ENCODE data around the gene RBM42. TPM values are rescaled to one million over a fixed set of nuclear protein-coding genes. Genes with fewer than 3 reads are reported as not detected.
A peak's percentile ranks its signal among the peaks of the same experiment; 100 is the strongest.

RBM42 gene
- total RNA-seq, 2 donors from 2014 or later: 81.4 to 114 TPM

DNA sequence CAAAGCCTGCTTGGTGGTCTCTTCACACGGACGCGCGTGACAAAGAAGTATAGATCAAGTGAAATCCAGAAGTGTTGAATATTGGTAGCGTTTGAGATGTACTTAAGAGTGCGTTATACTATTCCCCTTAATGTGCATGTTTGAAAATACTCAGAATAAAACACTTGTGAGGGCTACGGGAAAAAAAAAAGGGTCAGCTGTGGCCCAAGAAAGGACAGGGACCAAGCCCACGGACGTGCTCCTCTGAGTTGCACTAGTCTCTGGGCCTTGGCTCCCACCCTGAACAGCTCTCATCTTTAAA, 622 bp upstream of the RBM42 start:
- TF ChIP-seq, protein P1, sequence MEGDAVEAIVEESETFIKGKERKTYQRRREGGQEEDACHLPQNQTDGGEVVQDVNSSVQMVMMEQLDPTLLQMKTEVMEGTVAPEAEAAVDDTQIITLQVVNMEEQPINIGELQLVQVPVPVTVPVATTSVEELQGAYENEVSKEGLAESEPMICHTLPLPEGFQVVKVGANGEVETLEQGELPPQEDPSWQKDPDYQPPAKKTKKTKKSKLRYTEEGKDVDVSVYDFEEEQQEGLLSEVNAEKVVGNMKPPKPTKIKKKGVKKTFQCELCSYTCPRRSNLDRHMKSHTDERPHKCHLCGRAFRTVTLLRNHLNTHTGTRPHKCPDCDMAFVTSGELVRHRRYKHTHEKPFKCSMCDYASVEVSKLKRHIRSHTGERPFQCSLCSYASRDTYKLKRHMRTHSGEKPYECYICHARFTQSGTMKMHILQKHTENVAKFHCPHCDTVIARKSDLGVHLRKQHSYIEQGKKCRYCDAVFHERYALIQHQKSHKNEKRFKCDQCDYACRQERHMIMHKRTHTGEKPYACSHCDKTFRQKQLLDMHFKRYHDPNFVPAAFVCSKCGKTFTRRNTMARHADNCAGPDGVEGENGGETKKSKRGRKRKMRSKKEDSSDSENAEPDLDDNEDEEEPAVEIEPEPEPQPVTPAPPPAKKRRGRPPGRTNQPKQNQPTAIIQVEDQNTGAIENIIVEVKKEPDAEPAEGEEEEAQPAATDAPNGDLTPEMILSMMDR (IDR thresholded peaks at IDR 0.05): no peak
- no peak for TF ChIP-seq POLR2A (IDR thresholded peaks at IDR 0.05)
- TF ChIP-seq POLR2AphosphoS5 (IDR thresholded peaks at IDR 0.05): no peak
- peak overlapping the region; percentile 88 for H3K27ac ChIP-seq
- DNase-seq (ENCODE audit: low spot score): no peak
- 2% methylated on average over 9 of the region's 9 CpGs for WGBS
- no peaks in the 10 kb centered on the region for H3K9me3 ChIP-seq
- no peaks in the 10 kb centered on the region for H3K4me1 ChIP-seq (replicated peaks)
- H3K27me3 ChIP-seq (replicated peaks; ENCODE audit: insufficient read depth): no peaks in the 10 kb centered on the region
- intact Hi-C loops (cut with DNase I): loop anchor here (5.0 kb wide), 1 partner anchor 81 kb away; the partner anchor contains the start of gene TMEM147
- H3K4me3 ChIP-seq: peak overlapping the region; percentile 98 to 99
- H3K36me3 ChIP-seq: peaks cover 6 to 19% of the 10 kb centered on the region in 2 donors

- H3K4me1 ChIP-seq (replicated peaks): no peaks in the 10 kb centered on the region
- WGBS: 10% methylated on average over 15 of the region's 15 CpGs
- no peaks in the 10 kb centered on the region for H3K27me3 ChIP-seq (replicated peaks; ENCODE audit: insufficient read depth)
- no peak for TF ChIP-seq POLR2AphosphoS5 (IDR thresholded peaks at IDR 0.05)
- no peak for TF ChIP-seq POLR2A (IDR thresholded peaks at IDR 0.05)
- TF ChIP-seq, protein P1 (IDR thresholded peaks at IDR 0.05): no peak
- intact Hi-C loops (cut with DNase I): loop anchor here (5.0 kb wide), 1 partner anchor 82 kb away; the partner anchor contains the start of gene TMEM147
- no peaks in the 10 kb centered on the region for H3K9me3 ChIP-seq
- peaks cover 11 to 28% of the 10 kb centered on the region in 2 donors for H3K36me3 ChIP-seq
- H3K4me3 ChIP-seq: peak overlapping the region; percentile 98 to 99
- no peak for DNase-seq (ENCODE audit: low spot score)
- peak overlapping the region; percentile 88 for H3K27ac ChIP-seq
Measured at GRCh38 chr19:35629332-35629633, 447 bp downstream of the RBM42 start.

GRCh38 chr19:35633727-35634440, 5.0 kb downstream of the RBM42 start:
- Histone ChIP-seq H3K27me3 (replicated peaks; ENCODE audit: insufficient read depth) (no peaks in the 10 kb centered on the region), H3K4me3 (no peak overlapping the region), H3K27ac (no peak overlapping the region), H3K4me1 (replicated peaks) (no peaks in the 10 kb centered on the region), H3K36me3 (peaks cover 11 to 38% of the 10 kb centered on the region in 2 donors), H3K9me3 (no peaks in the 10 kb centered on the region)
- WGBS: 89% methylated on average over 29 of the region's 29 CpGs
- no peak for TF ChIP-seq POLR2A (IDR thresholded peaks at IDR 0.05)
- DNase-seq (ENCODE audit: low spot score): no peak
- intact Hi-C loops (cut with DNase I): no loop called here

GRCh38 chr19:35636651-35637050, 7.8 kb downstream of the RBM42 start:
- intact Hi-C loops (cut with DNase I): no loop called here
- Histone ChIP-seq H3K36me3 (peaks cover 11 to 26% of the 10 kb centered on the region in 2 donors), H3K4me3 (no peak overlapping the region), H3K4me1 (replicated peaks) (no peaks in the 10 kb centered on the region), H3K9me3 (no peaks in the 10 kb centered on the region), H3K27ac (no peak overlapping the region), H3K27me3 (replicated peaks; ENCODE audit: insufficient read depth) (no peaks in the 10 kb centered on the region)
- WGBS: 93% methylated on average over 3 of the region's 3 CpGs
- TF ChIP-seq, protein P1 (IDR thresholded peaks at IDR 0.05): no peak
- TF ChIP-seq POLR2A (IDR thresholded peaks at IDR 0.05) (no peak), POLR2AphosphoS5 (IDR thresholded peaks at IDR 0.05) (no peak)
- DNase-seq (ENCODE audit: low spot score): no peak

- Histone ChIP-seq H3K4me1 (replicated peaks) (no peaks in the 10 kb centered on the region), H3K9me3 (no peaks in the 10 kb centered on the region), H3K27ac (no peak overlapping the region), H3K4me3 (no peak overlapping the region), H3K36me3 (peaks cover 11 to 26% of the 10 kb centered on the region in 2 donors), H3K27me3 (replicated peaks; ENCODE audit: insufficient read depth) (no peaks in the 10 kb centered on the region)
- intact Hi-C loops (cut with DNase I): no loop called here
- WGBS: 92% methylated on average over 25 of the region's 25 CpGs
- TF ChIP-seq, protein P1 (IDR thresholded peaks at IDR 0.05): no peak
- TF ChIP-seq POLR2AphosphoS5 (IDR thresholded peaks at IDR 0.05) (no peak), POLR2A (IDR thresholded peaks at IDR 0.05) (no peak)
- DNase-seq (ENCODE audit: low spot score): no peak
Measured at GRCh38 chr19:35637165-35637564, 8.3 kb downstream of the RBM42 start.

Measured in prostate gland (tissue), 2 donors.